NCI-H2171 treated with DMSO at 0.1 percent for 48 hours (cell line): ENCODE data around the gene SMAD7.

Source experiments
- DNase-seq: peaks from one replicate; lab custom pipeline; 2025; lab: John Stamatoyannopoulos, UW

SMAD7 gene

DNA sequence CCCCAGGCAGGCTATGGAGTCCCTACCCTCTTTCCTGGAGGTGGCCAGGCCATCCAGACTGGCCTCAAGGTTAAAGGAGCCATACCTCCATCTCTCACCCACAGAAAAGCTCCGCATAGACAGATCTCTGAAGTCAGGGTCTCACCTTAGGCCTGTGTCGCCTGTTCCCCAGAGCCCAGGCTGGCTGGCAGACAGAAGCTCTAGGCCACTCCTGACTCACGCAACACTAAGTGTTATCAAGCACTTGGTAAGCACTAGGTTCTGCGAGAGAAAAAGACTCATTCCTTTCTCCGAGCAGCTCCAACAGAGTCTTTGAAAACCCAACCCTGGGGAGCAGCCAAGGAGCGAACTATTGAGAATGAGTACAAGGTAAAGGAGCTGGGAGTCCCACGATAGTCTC lies 6.1 kb downstream of the SMAD7 start:
- no peak for DNase-seq

DNA sequence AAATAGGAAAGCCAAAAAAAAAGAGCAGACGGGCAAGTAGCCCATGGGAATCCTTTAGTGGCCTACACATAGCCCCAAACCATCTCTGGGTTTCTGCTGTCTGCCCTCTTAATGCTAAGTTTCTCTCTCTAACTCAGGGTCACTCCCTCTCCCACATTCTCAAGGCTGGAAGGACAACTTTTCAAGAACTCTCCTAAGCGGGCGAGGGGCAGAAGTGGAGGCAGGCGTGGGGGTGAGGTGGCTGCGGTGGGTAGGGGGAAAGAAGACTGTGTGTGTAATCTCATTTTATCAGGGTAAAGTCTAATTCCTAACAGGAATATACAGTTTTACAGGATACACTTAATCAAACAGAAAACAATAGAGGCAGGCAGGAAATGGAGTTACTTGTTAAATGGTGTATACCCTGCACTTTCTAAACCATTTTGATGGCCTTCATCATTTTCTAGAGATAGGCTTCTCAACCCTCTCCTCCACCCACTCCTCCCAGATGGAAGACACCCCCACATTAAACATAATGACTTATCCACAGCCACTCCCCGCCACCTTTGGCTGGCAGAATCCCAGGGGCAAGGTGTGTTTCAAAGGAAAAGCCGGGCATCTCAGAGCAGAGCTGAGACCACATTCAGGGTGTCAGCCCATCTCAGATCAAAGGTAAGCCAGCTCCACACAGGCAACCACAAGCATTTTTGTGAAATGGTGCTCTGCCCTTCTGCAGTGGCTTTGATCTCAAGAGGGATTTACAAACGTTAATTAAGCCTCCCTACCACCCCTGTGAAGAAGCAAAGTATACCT lies 6.8 kb downstream of the SMAD7 start:
- no peak for DNase-seq

DNA sequence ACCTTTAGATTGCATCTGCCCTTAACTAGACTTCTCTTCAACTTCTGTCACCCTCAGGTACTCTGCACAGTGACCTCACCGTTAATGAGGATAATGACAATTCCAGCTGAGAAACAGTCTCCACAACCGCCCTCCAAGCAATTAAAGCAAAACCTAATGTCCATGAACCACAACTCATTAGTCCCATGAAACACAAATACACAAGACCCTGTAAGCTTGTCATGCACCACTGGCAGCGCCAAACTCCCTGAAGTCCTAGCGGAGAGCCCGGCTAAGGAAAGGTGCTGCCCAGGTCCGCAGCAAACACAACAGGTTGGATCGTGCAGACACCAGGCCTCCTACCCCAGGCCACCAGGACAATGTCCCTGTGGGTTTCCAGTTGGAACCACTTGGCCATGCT lies 7.4 kb downstream of the SMAD7 start:
- DNase-seq: no peak

DNA sequence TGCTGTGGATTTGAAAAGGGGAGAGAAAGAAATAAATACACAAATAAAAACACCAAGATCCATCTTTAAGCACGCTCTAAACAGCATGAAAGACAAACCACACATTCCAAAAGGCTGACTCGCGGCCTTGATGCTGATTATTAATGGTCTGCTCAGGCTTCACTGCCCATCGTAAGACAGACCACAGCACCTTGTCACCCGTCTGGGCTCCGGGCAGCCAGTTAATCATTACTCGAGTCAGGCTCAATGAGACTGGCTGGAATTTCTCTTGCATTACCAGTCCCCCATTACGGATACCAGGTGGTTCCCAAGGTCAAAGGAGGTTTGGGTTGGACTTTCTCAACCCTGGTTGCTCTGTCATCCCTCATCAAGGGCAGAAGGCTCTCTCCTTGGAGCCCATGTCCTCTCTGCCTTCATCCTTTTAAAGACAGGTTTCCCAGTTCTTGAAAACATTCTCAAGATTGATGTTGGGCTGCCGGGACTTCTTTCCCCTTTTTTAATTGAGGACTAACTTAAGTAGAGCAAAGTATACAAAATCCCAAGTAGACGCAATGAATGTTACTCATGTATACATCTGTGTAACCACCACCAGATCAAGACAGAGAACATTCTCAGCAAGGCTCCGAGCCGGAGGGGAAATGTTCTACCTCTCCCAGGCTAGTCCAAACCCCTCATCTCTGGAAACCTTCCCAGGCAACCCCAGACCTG lies 8.1 kb downstream of the SMAD7 start:
- no peak for DNase-seq

DNA sequence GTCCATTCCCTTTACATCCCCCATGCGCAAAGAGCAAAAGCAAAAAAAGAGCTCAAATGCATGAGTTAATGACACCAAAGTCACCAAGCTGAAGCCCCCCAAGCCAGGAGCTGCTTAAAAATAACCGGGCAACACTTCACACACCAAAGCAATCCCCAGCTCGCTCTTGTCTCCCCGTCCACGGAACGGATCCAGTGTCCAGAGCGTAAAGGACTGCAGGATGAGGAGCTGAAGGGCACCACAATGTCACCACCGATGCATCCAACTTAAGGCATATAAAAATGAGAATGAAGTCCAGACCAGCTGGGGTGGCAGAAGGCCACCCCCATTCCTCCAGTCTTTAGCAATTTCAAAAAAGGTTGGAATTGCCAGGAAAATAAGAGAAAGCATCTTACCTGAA lies 8.7 kb downstream of the SMAD7 start:
- no peak for DNase-seq

DNA sequence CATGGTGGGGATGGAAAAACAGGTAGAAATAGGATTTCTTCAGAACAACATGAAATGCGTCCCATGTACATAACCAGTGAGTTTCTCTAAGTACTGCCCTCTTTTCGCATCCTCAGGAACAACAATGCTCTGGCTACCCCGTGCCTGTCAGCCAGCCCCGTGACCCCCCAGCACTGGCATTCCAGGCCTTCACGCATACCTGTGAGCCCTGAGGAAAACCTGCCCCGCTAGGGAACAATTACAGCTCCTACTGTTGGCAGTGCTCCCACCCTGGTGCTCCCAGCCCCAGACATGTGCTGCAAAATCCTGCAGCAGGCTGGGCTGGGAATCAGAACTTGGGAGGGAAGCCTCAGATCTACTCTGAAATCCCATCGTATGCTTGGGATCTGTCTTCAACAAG lies 9.1 kb downstream of the SMAD7 start:
- no peak for DNase-seq

DNA sequence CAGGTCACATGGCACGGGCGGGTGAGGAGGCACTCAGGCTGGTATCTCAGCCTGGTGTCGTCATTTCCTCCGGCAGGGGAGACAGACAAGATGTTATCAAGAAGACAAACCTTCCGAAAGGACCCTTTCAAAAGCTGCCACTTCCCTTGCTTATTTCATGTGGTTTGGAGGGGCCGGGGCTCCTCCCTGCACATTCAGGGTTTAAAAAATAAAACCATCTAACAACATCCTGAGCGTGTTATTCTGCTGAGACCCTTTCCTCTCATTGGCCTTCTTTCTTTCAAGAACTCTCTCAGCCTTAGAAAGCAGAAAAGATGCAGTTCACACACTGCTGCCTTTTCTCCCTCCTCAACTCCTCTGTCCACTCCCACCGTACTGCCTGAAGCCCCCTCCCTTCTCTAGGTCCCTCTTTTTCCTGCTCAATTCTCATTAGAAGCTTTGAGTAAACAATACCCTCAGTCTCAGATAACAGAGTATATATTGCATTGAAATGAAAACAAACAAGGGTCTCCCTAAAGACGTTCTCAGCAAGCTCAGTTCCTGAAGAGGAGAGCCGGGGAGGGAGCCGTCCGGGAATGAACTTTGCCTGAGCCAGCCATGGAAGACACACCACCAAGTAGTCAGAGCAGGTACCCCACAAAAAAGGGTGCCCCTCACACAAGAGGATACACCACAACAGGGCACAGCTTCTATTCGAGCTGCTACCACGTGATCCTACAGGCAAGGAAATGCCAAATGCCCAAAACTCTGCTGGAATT lies 9.7 kb downstream of the SMAD7 start:
- no peak for DNase-seq

DNA sequence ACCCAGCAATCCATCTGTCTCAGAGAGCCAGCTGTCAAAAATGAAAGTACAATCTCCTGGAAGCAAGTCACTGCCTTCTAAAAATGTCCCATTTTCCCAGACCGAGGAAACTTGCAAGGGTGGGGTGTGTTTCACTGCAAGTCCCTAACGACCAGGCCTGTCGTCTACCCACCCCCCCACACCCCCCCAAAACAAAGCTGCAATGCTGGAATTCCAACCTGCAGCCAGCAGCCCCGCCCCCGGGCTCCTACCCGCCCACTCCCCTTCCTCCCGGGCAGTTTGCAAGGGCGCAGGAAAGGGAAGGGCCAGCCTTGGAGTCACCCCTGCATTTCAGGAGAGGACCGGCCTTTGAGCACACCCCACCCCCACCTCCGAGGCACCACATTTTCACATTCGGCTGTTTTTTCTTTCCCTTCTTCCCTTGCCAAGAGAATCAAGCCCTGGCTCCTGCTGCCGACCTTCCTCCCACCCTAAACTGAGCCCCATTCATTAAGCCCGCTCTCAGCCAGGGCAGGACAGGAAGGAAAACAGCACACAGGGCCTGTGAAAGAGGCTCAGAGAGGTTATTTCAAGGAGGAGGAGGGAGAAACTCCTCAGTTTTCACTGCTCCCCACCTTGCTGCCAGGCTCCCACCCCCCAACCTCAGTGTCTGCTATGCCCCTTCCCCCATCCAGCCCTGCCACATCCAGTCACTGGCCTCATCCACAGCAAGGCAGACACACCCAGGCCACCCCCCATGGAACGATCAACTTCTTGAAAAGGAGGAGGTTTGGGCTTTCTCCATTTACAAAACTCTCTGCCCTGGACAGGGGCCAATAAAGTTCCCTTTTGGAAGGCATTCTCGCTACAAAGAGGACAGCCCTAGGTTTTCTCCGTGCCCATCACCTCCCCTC lies 11.3 kb downstream of the SMAD7 start:
- no peak for DNase-seq

DNA sequence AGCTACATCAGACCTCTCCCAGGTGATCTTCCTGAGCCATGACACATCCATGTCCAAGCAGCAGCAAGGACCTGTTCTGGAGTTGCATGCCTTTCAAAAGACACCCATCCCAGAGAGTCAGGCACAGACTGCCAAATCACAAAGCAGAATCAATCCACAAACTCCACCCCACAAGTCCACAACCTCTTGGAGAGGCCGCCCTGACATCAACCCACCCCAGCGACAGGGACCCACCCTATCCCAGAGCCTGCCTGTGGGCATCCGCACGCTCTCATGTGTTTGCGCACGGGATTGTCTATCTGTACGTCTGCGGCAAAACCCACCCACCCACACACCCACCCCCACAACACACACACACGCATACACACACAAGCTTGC lies 11.9 kb downstream of the SMAD7 start:
- DNase-seq: no peak

DNA sequence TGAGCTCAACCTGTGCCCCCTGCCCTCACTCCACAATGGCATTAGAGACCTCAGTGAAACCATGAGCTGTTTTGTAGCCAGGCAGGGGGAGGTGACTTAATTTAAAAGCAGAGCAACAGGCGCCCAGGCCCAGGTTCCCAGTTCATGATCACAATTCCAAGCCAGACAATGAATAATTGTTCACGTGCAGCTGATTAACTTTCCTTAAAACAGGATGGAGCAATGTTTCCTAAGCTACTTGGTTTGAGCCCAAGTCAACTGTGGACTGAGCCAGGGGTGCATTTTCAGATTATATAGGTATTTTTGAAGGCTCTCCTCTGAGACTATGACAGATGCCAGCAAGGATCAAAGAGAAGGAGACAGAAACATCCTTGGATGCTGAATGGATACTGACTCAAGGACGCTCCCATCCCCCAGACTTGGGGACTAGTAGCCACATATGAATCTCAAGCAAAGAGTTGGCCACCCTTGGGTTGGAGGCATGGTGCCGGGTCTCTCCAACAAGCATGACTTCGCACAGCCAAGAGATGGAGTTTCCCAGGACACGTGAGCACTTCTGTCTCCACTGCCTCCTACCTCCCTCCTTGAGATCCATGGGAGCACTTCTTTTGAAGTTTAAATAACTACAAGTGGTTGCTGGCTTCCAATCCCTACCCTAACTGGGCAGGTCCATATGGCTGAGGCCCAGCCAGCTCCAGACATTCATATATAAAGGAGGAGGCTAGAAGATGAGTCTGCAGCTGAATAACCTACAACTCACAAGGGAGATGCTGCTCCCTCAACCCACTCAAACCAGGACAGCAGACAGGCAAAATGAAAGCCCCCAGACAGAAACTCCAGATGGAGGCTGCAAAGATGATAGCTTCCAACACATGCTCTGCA lies 12.7 kb downstream of the SMAD7 start:
- DNase-seq: no peak

DNA sequence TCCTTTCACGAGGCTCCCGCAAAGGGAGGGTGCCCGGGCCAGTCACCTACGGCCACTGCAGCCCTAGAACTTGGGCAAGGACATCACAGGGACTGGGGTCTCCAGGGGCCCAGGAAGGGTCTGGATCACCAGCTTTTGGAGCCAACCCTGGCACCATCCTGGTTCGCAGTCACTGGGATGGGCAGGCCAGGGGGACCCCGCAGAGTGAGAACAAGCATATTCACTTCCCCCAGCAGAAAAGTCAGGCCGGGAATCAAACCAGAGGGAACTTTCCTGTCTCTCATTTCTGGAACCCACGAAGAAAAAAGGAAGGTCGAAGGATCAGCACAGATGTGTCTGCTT lies 15.4 kb downstream of the SMAD7 start:
- no peak for DNase-seq

DNA sequence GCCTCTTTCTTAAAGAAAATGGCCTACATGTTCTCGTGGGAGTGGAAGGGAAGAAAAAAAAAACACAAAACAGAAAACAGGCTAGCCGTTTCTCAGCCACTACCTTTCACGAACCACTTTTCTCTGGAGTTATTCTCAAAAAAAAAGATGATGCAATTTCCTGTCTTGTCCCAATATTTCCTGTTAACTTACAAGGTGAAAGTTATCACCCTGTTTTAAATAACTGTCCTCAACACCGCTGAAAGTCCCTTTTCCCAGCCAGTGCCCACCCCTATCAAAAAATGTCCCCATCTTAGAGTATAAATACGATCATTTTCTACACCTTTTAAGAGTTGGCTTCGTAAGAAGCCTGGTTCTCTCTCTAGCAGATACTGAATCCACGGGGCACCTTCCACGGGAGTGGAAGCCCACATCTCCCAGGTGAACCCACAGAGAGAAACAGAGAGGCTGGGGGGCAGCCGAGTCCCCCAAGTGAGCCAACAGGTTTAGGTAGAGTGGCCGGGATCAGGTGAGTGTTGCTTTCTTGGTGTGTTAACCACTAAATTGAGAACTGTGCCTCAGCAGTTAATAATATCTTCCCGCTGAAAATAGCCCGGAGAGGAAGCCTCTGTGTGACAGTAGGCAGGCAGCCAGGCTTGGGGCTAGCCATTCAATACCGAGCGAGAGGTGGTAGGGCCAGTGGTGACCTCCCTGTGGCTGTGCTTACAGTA lies 15.9 kb downstream of the SMAD7 start:
- DNase-seq: no peak

DNA sequence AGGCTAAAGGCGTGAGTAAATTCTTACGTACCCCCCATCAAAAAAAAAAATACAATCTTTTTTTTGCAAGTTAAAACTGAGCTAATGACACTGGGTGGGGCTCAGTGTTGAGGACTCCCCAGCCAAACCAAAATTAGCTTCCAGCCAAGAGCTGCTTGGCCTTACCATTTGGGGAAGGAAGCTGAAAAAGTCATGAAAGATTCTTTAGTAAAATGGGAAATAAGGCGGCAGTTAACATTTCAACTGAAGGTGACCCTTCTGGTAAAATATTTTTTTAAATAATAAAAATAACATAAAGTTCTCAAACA lies 16.4 kb downstream of the SMAD7 start:
- DNase-seq: no peak

DNA sequence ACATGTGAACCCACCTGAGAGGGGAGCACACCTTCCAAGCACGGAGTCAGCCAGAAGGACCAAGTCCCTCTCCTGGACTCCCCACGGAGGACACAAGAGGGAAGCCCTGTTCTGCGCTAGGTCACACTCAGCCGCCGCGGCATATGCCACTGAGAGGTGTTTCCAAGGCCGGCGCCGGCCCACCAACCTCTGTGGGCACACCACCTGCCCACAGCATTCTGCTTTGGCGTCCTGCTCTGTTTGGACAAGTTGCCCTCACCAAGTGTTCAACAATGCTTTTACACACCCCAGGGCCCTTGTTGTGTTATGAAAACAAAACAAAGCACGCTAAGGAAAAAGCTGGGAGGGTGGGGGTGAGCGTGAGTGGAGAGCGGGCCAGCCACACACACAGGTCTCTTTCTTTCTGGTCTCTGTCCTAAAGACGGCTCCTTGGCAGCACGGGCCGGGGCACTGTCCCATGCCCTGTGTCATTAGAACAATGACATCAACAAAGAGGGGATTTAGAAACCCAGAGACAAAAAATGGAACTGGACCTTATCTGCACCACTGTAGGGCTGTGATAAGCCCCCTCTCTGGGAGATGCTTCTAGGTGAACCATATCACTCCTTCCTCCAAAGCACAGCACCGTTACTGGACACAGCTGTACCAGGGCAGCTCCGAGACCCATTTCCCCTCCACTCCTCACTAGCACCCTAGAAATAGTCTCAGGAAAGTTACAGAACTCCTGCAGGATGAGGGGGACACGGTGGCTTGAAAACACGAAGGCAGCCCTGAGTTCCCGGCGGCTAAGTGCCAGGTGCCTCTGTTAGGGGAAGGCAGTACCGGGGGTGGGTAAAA lies 17.0 kb downstream of the SMAD7 start:
- no peak for DNase-seq

DNA sequence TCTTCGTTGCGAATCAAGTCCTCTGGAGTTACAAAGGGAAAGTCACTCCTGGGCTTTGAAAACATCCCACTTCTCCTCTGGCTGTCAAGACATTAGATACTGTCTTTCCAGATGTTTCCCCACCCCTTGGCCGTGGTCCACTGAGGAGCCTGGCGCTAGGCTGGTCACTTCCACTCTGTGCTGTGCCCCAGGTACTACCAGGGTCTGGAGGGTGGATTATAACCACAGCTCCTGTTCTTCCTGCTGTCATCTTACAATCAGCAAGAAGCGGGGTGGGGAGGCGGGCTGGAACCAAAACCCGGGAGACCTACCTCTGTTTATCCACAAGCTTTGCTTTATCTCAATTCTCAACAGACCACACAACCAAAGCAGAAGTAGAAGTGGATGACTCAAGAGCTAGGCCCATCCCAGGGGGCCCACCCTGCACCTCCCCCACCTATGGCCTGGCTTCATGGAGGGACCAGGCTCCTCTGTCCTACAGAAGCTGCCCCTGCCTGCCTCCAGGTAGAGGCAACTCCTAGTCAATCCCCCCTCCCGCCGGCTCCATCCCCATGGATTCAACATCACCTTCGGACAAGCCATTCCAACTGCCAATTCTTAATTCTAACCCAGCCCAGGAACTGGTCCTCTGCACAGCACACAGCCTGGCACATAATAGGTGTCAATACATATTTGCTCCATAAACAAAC lies 17.8 kb downstream of the SMAD7 start:
- no peak for DNase-seq

DNA sequence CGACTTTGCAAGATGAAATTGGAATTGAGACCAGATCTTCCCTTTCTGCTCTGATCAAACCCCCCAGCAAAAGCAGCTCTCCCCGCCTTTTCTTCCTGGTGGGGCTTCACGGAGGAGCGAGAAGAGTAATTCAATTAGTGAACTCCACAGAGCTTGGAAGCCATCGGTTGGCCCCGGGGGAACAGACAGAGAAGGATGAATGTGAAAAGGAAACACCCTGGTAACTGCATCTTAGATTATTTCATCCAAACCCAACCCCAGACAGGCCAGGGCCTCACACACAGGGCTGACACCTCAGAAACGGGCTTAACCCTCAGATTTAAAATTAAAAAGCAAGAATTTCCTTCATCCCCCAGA lies 18.3 kb downstream of the SMAD7 start:
- DNase-seq: no peak

DNA sequence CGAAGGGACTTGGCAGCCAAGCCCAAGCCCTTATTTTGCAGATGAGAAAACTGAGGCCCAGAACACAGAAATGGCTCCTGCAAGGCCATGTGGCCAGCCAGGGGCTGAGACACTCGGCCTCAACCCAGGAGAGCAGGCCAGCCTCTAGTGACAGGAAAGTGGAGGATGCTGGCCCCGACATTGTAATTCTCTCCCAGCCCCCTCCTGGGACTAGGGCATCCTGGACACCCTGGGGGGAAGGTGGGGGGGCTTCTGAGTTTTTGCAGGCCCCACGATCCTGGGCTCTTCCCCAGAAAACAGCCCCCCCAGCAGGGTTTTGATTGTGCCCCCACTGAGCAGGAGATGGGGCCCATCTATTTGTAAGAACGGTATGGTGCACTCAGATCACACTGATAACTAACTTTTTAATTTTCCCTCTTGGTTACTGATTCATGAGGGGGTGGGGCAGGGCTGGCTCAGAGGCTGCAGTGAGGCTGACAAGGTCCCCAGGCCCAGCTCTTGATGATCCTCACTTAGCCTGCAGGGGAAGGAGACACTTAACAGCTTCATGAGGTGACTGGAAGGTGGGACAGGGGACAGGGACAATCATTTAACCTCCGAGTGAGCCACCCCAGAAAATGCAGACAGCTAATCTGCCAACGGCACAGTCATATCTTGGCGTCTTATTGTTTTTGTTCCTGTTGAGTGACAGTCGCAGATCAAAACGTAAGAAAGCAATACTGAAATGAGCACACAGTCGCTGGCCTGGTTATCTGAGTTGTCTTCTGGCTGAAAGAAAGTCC lies 18.9 kb downstream of the SMAD7 start:
- DNase-seq: no peak

DNA sequence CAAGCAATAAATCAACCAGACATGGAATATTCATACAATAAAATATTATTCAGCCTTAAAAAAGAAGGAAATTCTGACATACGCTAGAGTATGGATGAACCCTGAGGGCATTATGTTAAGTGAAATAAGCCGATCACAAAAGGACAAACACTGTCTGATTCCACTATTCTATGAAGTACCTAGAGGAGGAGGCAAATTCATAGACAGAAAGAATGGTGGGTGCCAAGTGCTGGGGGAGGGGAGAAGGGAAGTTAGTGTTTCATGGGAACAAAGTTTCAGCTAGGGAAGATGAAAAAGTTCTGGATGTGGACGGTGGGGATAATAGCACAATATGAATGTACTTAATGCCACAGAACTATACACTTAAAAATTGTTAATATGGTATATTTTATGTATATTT lies 19.8 kb downstream of the SMAD7 start:
- no peak for DNase-seq
